Hypothalamus (tissue), 51 donors: ENCODE results near the gene SH3TC1.

Experiments used
- DNase-seq, 51 donors: peaks; one replicate each; lab custom pipeline; 2025; lab: John Stamatoyannopoulos, UW

SH3TC1 gene

GRCh38 chr4:8198906-8199593 lies at the start of gene SH3TC1:
SH3TC1 (plus strand) TSS chr4:8199290; CDS start chr4:8205195, 5,905 bp downstream.
- peak in 43 of 51 donors; percentile 10 to 88 (median 57) for DNase-seq

GRCh38 chr4:8149664-8150063 lies 49.4 kb upstream of the SH3TC1 start:
- DNase-seq: no peak

GRCh38 chr4:8150152-8151090 lies 48.7 kb upstream of the SH3TC1 start:
- DNase-seq: peak in 4 of 51 donors; percentile 14 to 46 (median 29)

GRCh38 chr4:8151165-8151650 lies 47.9 kb upstream of the SH3TC1 start:
- no peak for DNase-seq

GRCh38 chr4:8152090-8152864 lies 46.8 kb upstream of the SH3TC1 start:
- DNase-seq: no peak

- DNase-seq: no peak
These were observed 46.2 kb upstream of the SH3TC1 start for GRCh38 chr4:8152865-8153257.

GRCh38 chr4:8153441-8153840 lies 45.6 kb upstream of the SH3TC1 start:
- DNase-seq: no peak

- DNase-seq: no peak
These were observed 44.0 kb upstream of the SH3TC1 start for GRCh38 chr4:8155048-8155447.

- DNase-seq: no peak
These were observed 43.2 kb upstream of the SH3TC1 start for GRCh38 chr4:8155660-8156421.

GRCh38 chr4:8156617-8157016 lies 42.5 kb upstream of the SH3TC1 start:
- DNase-seq: no peak

- peak in 2 of 51 donors; percentile 15 to 22 for DNase-seq
These were observed 41.6 kb upstream of the SH3TC1 start for GRCh38 chr4:8157496-8157895.

GRCh38 chr4:8157944-8158709 lies 41.0 kb upstream of the SH3TC1 start:
- DNase-seq: no peak

- DNase-seq: peak; percentile 79 to 99 (median 96)
These were observed 40.2 kb upstream of the SH3TC1 start, which contains the start of gene ABLIM2 for GRCh38 chr4:8158710-8159536. ABLIM2 (minus strand) TSS chr4:8158813; CDS start chr4:8158689, 124 bp downstream.

- peak in 2 of 51 donors; percentile 47 to 73 for DNase-seq
These were observed 39.4 kb upstream of the SH3TC1 start for GRCh38 chr4:8159537-8160232.

- DNase-seq: no peak
These were observed 38.9 kb upstream of the SH3TC1 start for GRCh38 chr4:8160233-8160560.

- no peak for DNase-seq
These were observed 38.5 kb upstream of the SH3TC1 start for GRCh38 chr4:8160572-8160971.

GRCh38 chr4:8162625-8163024 lies 36.5 kb upstream of the SH3TC1 start:
- DNase-seq: no peak

- DNase-seq: no peak
These were observed 36.1 kb upstream of the SH3TC1 start for GRCh38 chr4:8163026-8163425.
